Mesodermal cell (in vitro differentiated cells): ENCODE measurements around the gene BRSK1.

Experiments
- H3K27ac ChIP-seq: 2 replicates; pipeline ENCODE4 v1.7.0; 2013; ENCODE audit warnings: mild to moderate bottlenecking, low read depth, low read length, moderate library complexity; ENCODE audit not compliant: severe bottlenecking
- H3K36me3 ChIP-seq: 2 replicates; pipeline ENCODE4 v1.7.1; 2013; ENCODE audit warnings: mild to moderate bottlenecking, low read length, moderate library complexity; ENCODE audit not compliant: control insufficient read depth, insufficient read depth
- H3K4me1 ChIP-seq: one replicate; pipeline ENCODE4 v1.7.1; 2013; ENCODE audit warnings: mild to moderate bottlenecking, low read length; ENCODE audit not compliant: insufficient read depth, control insufficient read depth, poor library complexity, severe bottlenecking
- H3K4me3 ChIP-seq: 2 replicates; pipeline ENCODE4 v1.7.0; 2013; ENCODE audit warnings: low read length, control low read depth, mild to moderate bottlenecking; ENCODE audit not compliant: insufficient read depth, poor library complexity, severe bottlenecking; ENCODE audit errors: extremely low read depth
- H3K9me3 ChIP-seq: 2 replicates; pipeline ENCODE4 v1.7.1; 2013; ENCODE audit warnings: mild to moderate bottlenecking, low read length, moderate library complexity; ENCODE audit not compliant: control insufficient read depth
- WGBS, 2 experiments: methylation state at CpG; one replicate each; pipeline ENCODE4 v1.1.5; 2013; ENCODE audit warnings: missing lambda C conversion rate in 2 of 2; ENCODE audit not compliant: insufficient coverage in 2 of 2; 5-methylcytosine and 5-hydroxymethylcytosine counted together

BRSK1 gene

DNA sequence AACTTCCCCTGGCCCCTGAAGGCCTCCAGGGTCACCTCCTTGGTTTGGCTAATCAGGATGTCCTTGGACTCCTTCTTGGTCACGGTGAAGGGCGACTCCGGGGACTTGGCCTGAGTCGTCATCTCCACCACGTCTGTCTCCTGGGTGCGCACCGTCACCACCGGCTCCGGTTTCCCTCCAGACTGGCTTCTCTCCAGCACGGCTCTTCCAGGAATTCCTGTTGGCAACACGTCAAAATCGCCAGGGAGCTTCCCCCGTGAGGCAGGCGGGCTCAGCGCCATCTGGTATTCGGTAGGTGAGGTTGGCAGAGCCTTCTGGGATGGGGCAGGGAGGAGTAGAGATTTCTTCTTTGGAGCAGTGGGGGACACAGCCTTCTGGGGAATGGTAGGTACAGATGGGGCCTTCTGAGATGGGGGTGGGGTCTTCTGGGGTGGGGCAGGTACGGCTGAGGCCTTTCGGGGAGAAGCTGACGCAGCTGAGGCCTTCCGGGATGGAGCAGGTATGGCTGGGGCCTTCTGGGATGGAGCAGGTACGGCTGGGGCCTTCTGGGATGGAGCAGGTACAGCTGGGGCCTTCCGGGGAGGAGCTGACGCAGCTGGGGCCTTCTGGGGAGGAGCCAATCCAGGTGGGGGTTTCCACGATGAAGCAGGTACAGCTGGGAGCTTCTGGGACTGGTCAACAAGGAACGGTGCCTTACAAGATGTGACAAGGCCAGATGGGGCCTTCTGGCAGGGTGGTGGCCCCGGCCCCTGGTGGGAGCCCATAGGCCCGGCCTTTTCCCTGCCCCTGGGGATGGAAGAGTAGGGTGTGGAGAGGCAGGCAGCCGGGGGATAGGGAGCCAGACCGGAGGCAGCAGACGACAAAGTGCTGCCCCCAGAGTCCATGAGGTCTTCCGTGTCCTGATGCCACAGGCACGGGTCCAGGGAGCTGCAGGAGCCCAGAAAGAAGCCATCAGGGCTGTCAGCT, 75.4 kb downstream of the BRSK1 start:
- Histone ChIP-seq H3K36me3 (peaks cover under 1% of the 10 kb centered on the region), H3K4me1 (peaks cover 8% of the 10 kb centered on the region), H3K9me3 (no peaks in the 10 kb centered on the region), H3K4me3 (no peak overlapping the region), H3K27ac (no peak overlapping the region)
- WGBS, 2 experiments = 86 to 92% methylated on average over 24 to 30 of the region's 32 CpGs

DNA sequence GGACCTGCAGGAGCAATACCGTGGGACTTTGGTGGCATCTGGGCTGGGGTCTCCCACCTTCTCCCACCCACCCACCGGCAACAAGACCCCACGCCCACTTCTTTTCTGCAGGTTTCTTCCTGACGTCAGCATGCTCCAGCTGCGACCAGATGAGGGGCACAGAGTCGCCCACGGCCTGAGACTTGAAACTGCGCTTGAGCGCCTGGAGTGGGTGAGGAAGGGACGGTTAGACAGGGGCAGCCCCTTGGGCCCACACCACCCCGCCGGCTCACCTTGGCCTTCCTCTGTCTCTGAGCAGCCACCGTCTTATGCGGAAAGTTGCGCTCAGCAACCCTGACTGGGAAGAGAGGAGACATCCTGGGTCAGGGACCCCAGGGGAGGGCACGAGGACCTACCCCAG, 77.1 kb downstream of the BRSK1 start:
- H3K9me3 ChIP-seq = no peaks in the 10 kb centered on the region
- H3K4me3 ChIP-seq = no peak overlapping the region
- H3K27ac ChIP-seq = no peak overlapping the region
- peaks cover 8% of the 10 kb centered on the region for H3K4me1 ChIP-seq
- 87% methylated on average over 14 to 16 of the region's 16 CpGs for WGBS, 2 experiments
- peaks cover 17% of the 10 kb centered on the region for H3K36me3 ChIP-seq
